Esophagus squamous epithelium (tissue), 4 donors: ENCODE results near the gene BEND7.

Experiments
- POLR2A ChIP-seq, 4 donors: fragments of 450-650 bp; IDR thresholded peaks; one replicate each; pipeline ENCODE4 v1.6.1; 2017; ENCODE audit warnings: antibody characterized with exemption in 4 of 4, mild to moderate bottlenecking in 4 of 4, moderate library complexity in 3 of 4
- TF ChIP-seq, protein P1 (sequence below), 6 experiments: fragments of 450-650 bp in 4 of 6; fragments of 200-600 bp in 2 of 6; sonication (generic) in 2 of 6; IDR thresholded peaks; one replicate each; pipeline ENCODE4 v1.5.1; 2016 to 2019; ENCODE audit warnings: antibody characterized with exemption in 6 of 6, mild to moderate bottlenecking in 4 of 6, moderate library complexity in 4 of 6

GRCh38 chr10:13536674-13537366, 8.0 kb upstream of the BEND7 start:
- TF ChIP-seq, protein P1, sequence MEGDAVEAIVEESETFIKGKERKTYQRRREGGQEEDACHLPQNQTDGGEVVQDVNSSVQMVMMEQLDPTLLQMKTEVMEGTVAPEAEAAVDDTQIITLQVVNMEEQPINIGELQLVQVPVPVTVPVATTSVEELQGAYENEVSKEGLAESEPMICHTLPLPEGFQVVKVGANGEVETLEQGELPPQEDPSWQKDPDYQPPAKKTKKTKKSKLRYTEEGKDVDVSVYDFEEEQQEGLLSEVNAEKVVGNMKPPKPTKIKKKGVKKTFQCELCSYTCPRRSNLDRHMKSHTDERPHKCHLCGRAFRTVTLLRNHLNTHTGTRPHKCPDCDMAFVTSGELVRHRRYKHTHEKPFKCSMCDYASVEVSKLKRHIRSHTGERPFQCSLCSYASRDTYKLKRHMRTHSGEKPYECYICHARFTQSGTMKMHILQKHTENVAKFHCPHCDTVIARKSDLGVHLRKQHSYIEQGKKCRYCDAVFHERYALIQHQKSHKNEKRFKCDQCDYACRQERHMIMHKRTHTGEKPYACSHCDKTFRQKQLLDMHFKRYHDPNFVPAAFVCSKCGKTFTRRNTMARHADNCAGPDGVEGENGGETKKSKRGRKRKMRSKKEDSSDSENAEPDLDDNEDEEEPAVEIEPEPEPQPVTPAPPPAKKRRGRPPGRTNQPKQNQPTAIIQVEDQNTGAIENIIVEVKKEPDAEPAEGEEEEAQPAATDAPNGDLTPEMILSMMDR (IDR thresholded peaks at IDR 0.05) = peak in 5 of 6 experiments; percentile 16 to 43 (median 32)
- no peak for TF ChIP-seq POLR2A (IDR thresholded peaks at IDR 0.05)
